Tibial nerve (tissue), 4 donors: Measurements from ENCODE around the gene DPP3. TPM values are rescaled to one million over a fixed set of nuclear protein-coding genes. Genes with fewer than 3 reads are reported as not detected.

Source experiments
- DNase-seq, 2 donors: peaks; one replicate each; pipeline ENCODE4 v3.0.0-alpha.2; 2019; ENCODE audit warnings: low spot score in 2 of 2
- H3K27ac ChIP-seq, 4 donors: fragments of 200-600 bp; sonication (generic) in 3 of 4; one replicate each; pipeline ENCODE4 v1.5.1; 2017 to 2019; ENCODE audit warnings: mild to moderate bottlenecking in 1 of 4
- H3K27me3 ChIP-seq, 2 donors: fragments of 200-600 bp; sonication (generic) in 1 of 2; one replicate each; pipeline versions ENCODE4 v1.5.1 to v1.6.0; 2017 to 2019
- H3K36me3 ChIP-seq, 3 donors: fragments of 200-600 bp; sonication (generic); one replicate each; pipeline ENCODE4 v1.5.1; 2018 to 2019
- H3K4me1 ChIP-seq, 4 donors: fragments of 200-600 bp; sonication (generic) in 3 of 4; one replicate each; pipeline ENCODE4 v1.5.1; 2017 to 2019
- H3K4me3 ChIP-seq, 4 donors: fragments of 200-600 bp; sonication (generic) in 3 of 4; one replicate each; pipeline ENCODE4 v1.5.1; 2017 to 2019; ENCODE audit warnings: mild to moderate bottlenecking in 1 of 4, moderate library complexity in 1 of 4
- H3K9me3 ChIP-seq, 4 donors: fragments of 200-600 bp; sonication (generic) in 3 of 4; one replicate each; pipeline ENCODE4 v1.5.1; 2017 to 2019
- EP300 ChIP-seq, 2 donors: sonication (generic); formaldehyde crosslinking; IDR thresholded peaks; one replicate each; pipeline ENCODE4 v1.6.1; 2017; ENCODE audit warnings: antibody characterized with exemption in 2 of 2, mild to moderate bottlenecking in 1 of 2
- POLR2A ChIP-seq, 2 donors: fragments of 450-650 bp; IDR thresholded peaks; one replicate each; pipeline ENCODE4 v1.6.1; 2017; ENCODE audit warnings: antibody characterized with exemption in 2 of 2, mild to moderate bottlenecking in 2 of 2, moderate library complexity in 2 of 2
- WGBS, 2 donors: methylation state at CpG; one replicate each; pipeline ENCODE4 v1.1.5; 2018; 5-methylcytosine and 5-hydroxymethylcytosine counted together
- total RNA-seq, 4 donors: library from RNA; depleted of rRNA; stranded (reverse); fragments of >200 nt; gene quantifications; one replicate each; pipeline ENCODE4 v1.1.0, GENCODE V29; 2016
- TF ChIP-seq, protein P1 (sequence below), 5 experiments: fragments of 200-600 bp in 3 of 5; fragments of 450-650 bp in 2 of 5; sonication (generic) in 3 of 5; IDR thresholded peaks; one replicate each; pipeline ENCODE4 v1.5.1; 2016 to 2019; ENCODE audit warnings: antibody characterized with exemption in 5 of 5, mild to moderate bottlenecking in 3 of 5, moderate library complexity in 2 of 5

The DPP3 gene
- total RNA-seq, 4 donors from 2014 or later = 12.2 to 41.8 (median 25.0) TPM

DNA sequence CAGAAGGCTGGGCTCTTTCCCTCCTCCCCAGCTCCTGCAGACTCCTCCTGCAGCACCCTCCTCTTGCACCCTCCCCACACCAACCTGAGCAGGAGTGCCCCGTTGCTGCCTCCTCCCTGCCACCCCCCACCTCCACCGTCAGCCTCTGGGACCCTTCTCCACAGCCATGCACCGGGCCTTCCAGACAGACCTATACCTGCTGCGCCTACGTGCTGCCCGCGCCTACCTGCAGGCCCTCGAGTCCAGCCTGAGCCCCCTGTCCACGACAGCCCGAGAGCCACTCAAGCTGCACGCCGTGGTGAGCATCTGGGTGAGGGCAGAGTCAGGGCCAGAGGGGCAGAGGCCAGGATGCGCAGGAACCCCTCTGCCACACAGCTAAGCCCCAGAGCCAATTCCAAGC is 49.4 kb downstream of the DPP3 start:
- H3K36me3 ChIP-seq = peaks cover 0 to 88% (median 0%) of the 10 kb centered on the region in 3 donors
- no peaks in the 10 kb centered on the region for H3K4me1 ChIP-seq
- no peak for DNase-seq
- H3K27ac ChIP-seq = no peak overlapping the region
- no peaks in the 10 kb centered on the region for H3K9me3 ChIP-seq
- TF ChIP-seq EP300 (IDR thresholded peaks at IDR 0.05) (no peak), POLR2A (IDR thresholded peaks at IDR 0.05) (no peak)
- TF ChIP-seq, protein P1, sequence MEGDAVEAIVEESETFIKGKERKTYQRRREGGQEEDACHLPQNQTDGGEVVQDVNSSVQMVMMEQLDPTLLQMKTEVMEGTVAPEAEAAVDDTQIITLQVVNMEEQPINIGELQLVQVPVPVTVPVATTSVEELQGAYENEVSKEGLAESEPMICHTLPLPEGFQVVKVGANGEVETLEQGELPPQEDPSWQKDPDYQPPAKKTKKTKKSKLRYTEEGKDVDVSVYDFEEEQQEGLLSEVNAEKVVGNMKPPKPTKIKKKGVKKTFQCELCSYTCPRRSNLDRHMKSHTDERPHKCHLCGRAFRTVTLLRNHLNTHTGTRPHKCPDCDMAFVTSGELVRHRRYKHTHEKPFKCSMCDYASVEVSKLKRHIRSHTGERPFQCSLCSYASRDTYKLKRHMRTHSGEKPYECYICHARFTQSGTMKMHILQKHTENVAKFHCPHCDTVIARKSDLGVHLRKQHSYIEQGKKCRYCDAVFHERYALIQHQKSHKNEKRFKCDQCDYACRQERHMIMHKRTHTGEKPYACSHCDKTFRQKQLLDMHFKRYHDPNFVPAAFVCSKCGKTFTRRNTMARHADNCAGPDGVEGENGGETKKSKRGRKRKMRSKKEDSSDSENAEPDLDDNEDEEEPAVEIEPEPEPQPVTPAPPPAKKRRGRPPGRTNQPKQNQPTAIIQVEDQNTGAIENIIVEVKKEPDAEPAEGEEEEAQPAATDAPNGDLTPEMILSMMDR (IDR thresholded peaks at IDR 0.05) = no peak
- 81 to 87% methylated on average over 8 to 13 of the region's 13 CpGs for WGBS, 2 donors
- no peak overlapping the region for H3K4me3 ChIP-seq
- no peaks in the 10 kb centered on the region for H3K27me3 ChIP-seq

DNA sequence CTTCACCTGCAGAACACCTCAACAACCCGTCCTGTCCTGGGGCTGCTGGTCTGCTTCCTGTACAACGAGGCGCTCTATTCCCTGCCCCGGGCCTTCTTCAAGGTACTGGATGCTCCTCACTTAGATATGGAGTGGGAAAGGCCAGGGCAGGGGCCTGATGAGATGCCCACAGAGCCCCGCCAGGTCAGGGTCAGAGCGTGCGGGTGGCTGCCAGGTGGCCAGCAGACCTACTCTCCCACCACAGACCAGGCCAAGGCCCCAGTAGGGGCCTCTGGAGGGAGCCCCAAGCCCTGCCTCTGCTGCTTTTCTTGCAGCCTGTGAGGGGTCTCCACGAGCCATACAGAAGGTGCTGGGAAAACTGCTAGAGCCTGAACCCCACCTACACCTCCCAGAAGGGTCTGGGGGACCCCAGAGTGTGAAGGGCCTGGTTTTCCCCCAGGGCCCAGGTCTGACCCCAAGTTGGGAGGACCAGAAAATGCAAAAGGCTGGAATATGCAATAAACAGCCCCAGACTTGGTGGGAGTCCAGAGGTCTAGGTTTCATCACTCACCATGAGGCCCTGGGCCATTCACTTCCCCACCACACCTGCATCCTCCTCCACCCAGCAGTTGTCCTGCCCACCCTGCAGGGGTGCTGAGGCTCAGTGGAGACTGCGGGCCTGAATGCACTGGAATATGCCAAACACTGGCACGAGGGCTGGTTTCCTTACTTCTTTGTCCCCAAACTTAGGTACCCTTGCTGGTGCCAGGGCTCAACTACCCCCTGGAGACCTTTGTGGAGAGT is 50.9 kb downstream of the DPP3 start:
- no peaks in the 10 kb centered on the region for H3K4me1 ChIP-seq
- WGBS, 2 donors = 84 to 92% methylated on average over 6 to 10 of the region's 10 CpGs
- H3K27ac ChIP-seq = no peak overlapping the region
- TF ChIP-seq EP300 (IDR thresholded peaks at IDR 0.05) = no peak
- TF ChIP-seq POLR2A (IDR thresholded peaks at IDR 0.05) = no peak
- TF ChIP-seq, protein P1 (IDR thresholded peaks at IDR 0.05) = no peak
- no peaks in the 10 kb centered on the region for H3K9me3 ChIP-seq
- peaks cover 0 to 99% (median 0%) of the 10 kb centered on the region in 3 donors for H3K36me3 ChIP-seq
- DNase-seq = no peak
- no peak overlapping the region for H3K4me3 ChIP-seq
- H3K27me3 ChIP-seq = no peaks in the 10 kb centered on the region

DNA sequence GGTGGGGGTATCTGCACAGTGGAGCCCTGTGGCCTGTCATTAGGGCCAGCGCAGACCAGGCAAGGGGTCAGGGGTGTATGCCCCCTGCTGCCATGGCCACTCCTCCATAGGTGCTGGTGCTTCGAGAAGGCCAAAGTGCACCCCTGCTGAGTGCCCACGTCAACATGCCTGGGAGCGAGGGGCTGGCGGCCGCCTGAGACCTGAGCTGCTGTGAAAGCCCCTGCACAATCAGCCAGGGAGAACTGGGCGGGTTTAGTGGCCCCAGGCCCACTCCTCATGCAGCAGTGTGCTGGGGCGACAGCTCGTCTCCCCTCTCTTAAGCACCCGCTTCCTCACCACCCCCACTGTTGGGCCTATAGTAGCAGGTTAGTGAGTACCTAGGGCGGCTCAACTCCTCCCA is 51.6 kb downstream of the DPP3 start:
- Histone ChIP-seq H3K36me3 (peaks cover 0 to 99% (median 0%) of the 10 kb centered on the region in 3 donors), H3K9me3 (no peaks in the 10 kb centered on the region), H3K4me1 (no peaks in the 10 kb centered on the region), H3K4me3 (no peak overlapping the region), H3K27ac (no peak overlapping the region), H3K27me3 (no peaks in the 10 kb centered on the region)
- TF ChIP-seq EP300 (IDR thresholded peaks at IDR 0.05) (no peak), POLR2A (IDR thresholded peaks at IDR 0.05) (no peak)
- TF ChIP-seq, protein P1 (IDR thresholded peaks at IDR 0.05) = no peak
- no peak for DNase-seq
- WGBS, 2 donors = 88 to 93% methylated on average over 11 of the region's 11 CpGs

- Histone ChIP-seq H3K4me1 (no peaks in the 10 kb centered on the region), H3K27ac (no peak overlapping the region), H3K4me3 (no peak overlapping the region), H3K36me3 (peaks cover 0 to 99% (median 0%) of the 10 kb centered on the region in 3 donors), H3K27me3 (no peaks in the 10 kb centered on the region), H3K9me3 (no peaks in the 10 kb centered on the region)
- TF ChIP-seq POLR2A (IDR thresholded peaks at IDR 0.05) (no peak), EP300 (IDR thresholded peaks at IDR 0.05) (no peak)
- TF ChIP-seq, protein P1 (IDR thresholded peaks at IDR 0.05) = no peak
- 77 to 82% methylated on average over 6 of the region's 6 CpGs for WGBS, 2 donors
- DNase-seq = no peak
Observed at GRCh38 chr11:66532784-66533183, 52.5 kb downstream of the DPP3 start.

- Histone ChIP-seq H3K4me3 (no peak overlapping the region), H3K36me3 (peaks cover 0 to 89% (median 0%) of the 10 kb centered on the region in 3 donors), H3K27me3 (no peaks in the 10 kb centered on the region), H3K9me3 (no peaks in the 10 kb centered on the region), H3K27ac (no peak overlapping the region), H3K4me1 (peaks cover 0 to 23% (median 6%) of the 10 kb centered on the region in 4 donors)
- TF ChIP-seq, protein P1 (IDR thresholded peaks at IDR 0.05) = no peak
- TF ChIP-seq EP300 (IDR thresholded peaks at IDR 0.05) (no peak), POLR2A (IDR thresholded peaks at IDR 0.05) (no peak)
- WGBS, 2 donors = 68 to 73% methylated on average over 14 to 16 of the region's 16 CpGs
- DNase-seq = no peak
Observed at GRCh38 chr11:66539170-66539869, 59.1 kb downstream of the DPP3 start.
